Endothelial cell of umbilical vein (primary cell): ENCODE results near the gene GNAI1.

Experiments
- CTCF ChIP-seq, 2 donors: IDR thresholded peaks; 1 replicate in 1 of 2; 2 replicates in 1 of 2; pipeline ENCODE4 v1.5.1; 2011; ENCODE audit warnings: low read length in 2 of 2, mild to moderate bottlenecking in 2 of 2, moderate library complexity in 2 of 2, control low read depth in 1 of 2, inconsistent platforms in 1 of 2, low read depth in 1 of 2; ENCODE audit not compliant: insufficient read depth in 1 of 2; ENCODE audit errors: extremely low read depth in 1 of 2
- EZH2 ChIP-seq: IDR thresholded peaks from 2 replicates; pipeline ENCODE4 v1.6.1; 2012; ENCODE audit warnings: borderline replicate concordance, low read depth, mild to moderate bottlenecking, moderate library complexity, low read length, inconsistent platforms; ENCODE audit not compliant: severe bottlenecking
- FOS ChIP-seq: IDR thresholded peaks from 2 replicates; pipeline ENCODE4 v1.6.1; 2011; ENCODE audit warnings: mild to moderate bottlenecking, low read length, moderate library complexity, borderline replicate concordance; ENCODE audit not compliant: insufficient read depth
- GATA2 ChIP-seq: IDR thresholded peaks from 2 replicates; pipeline ENCODE4 v1.7.0; 2011; ENCODE audit warnings: low read depth, mild to moderate bottlenecking, moderate library complexity, mixed read lengths, low read length; ENCODE audit not compliant: insufficient read length, insufficient read depth
- JUN ChIP-seq: IDR thresholded peaks from 2 replicates; pipeline ENCODE4 v1.6.1; 2011; ENCODE audit warnings: borderline replicate concordance, low read depth; ENCODE audit not compliant: insufficient read length, insufficient read depth
- MAX ChIP-seq: IDR thresholded peaks from 2 replicates; pipeline ENCODE4 v1.6.1; 2011; ENCODE audit not compliant: insufficient read depth, insufficient read length
- MYC ChIP-seq: IDR thresholded peaks from one replicate; pipeline ENCODE4 v1.6.1; 2011; ENCODE audit warnings: mild to moderate bottlenecking, low read depth, low read length
- POLR2A ChIP-seq: IDR thresholded peaks from 2 replicates; pipeline ENCODE4 v1.6.1; 2012; ENCODE audit warnings: low read depth, mild to moderate bottlenecking, control low read depth, low read length
- POLR2AphosphoS5 ChIP-seq: IDR thresholded peaks from 2 replicates; pipeline ENCODE4 v1.6.1; 2012; ENCODE audit warnings: low read depth, mild to moderate bottlenecking, control low read depth, low read length, moderate library complexity; ENCODE audit not compliant: insufficient read depth

GRCh38 chr7:80204454-80204853, 69.8 kb downstream of the GNAI1 start:
- TF ChIP-seq CTCF (IDR thresholded peaks at IDR 0.05; ENCODE audit: extremely low read depth in 1 of 2, insufficient read depth in 1 of 2, low read depth in 1 of 2, low read length in 2 of 2): no peak
- no peak for TF ChIP-seq EZH2
- TF ChIP-seq POLR2AphosphoS5: no peak
- TF ChIP-seq POLR2A: no peak
- no peak for TF ChIP-seq FOS
- TF ChIP-seq MYC: no peak
- no peak for TF ChIP-seq MAX
- no peak for TF ChIP-seq JUN
- no peak for TF ChIP-seq GATA2
